Left lung (tissue), 10 donors: ENCODE results near the gene DIP2C. TPM values are rescaled to one million over a fixed set of nuclear protein-coding genes. Genes with fewer than 3 reads are reported as not detected.
A peak's percentile ranks its signal among the peaks of the same experiment; 100 is the strongest.

Experiments used
- ATAC-seq: fragments of 200-7000 bp; cut with Tn5 transposase; one replicate; pipeline ENCODE4 v1.9.1; 2020; ENCODE audit warnings: moderate library complexity
- DNase-seq, 4 donors: peaks; one replicate each; pipeline ENCODE4 v3.0.0-alpha.2; 2013 to 2020
- H3K27ac ChIP-seq, 2 donors: fragments of 200-600 bp; sonication (generic) in 1 of 2; one replicate each; pipeline versions ENCODE4 v1.5.0 to v1.8.0; 2020 to 2021
- H3K27me3 ChIP-seq, 2 donors: fragments of 200-600 bp; sonication (generic) in 1 of 2; one replicate each; pipeline versions ENCODE4 v1.5.0 to v1.8.0; 2020 to 2021
- H3K36me3 ChIP-seq, 2 donors: fragments of 200-600 bp; sonication (generic) in 1 of 2; one replicate each; pipeline versions ENCODE4 v1.5.0 to v1.8.0; 2020 to 2021
- H3K4me1 ChIP-seq, 2 donors: fragments of 200-600 bp; one replicate each; pipeline ENCODE4 v1.8.0; 2021
- H3K4me3 ChIP-seq, 2 donors: fragments of 200-600 bp; sonication (generic) in 1 of 2; one replicate each; pipeline versions ENCODE4 v1.5.0 to v1.8.0; 2020 to 2021; ENCODE audit warnings: mild to moderate bottlenecking in 1 of 2
- H3K9me3 ChIP-seq, 2 donors: fragments of 200-600 bp; sonication (generic) in 1 of 2; one replicate each; pipeline versions ENCODE4 v1.5.0 to v1.8.0; 2020 to 2021
- intact Hi-C, 2 donors: fragments of 100-400 bp; cut with DNase I; formaldehyde crosslinking; loops; one replicate each; pipeline versions ENCODE4 v1.11.2 to v1.14.2; 2022
- polyA plus RNA-seq, 6 donors: library from polyadenylated mRNA; unstranded; fragments of 120-200 nt; gene quantifications; one replicate each; pipeline ENCODE4 v1.2.1, GENCODE V29; 2013; ENCODE audit not compliant: insufficient read length in 6 of 6
- total RNA-seq, 2 donors: library from RNA; stranded (reverse); fragmentation: NEBNext Ultra II Directional; extraction: Animal tissue kit (Norgen Biotek cat#: 25700); gene quantifications; one replicate each; pipeline ENCODE4 v1.2.1, GENCODE V29; 2021
- TF ChIP-seq, protein P1 (sequence below), 2 donors: fragments of 200-600 bp; sonication (generic) in 1 of 2; IDR thresholded peaks; one replicate each; pipeline versions ENCODE4 v1.5.0 to v1.8.0; 2021; ENCODE audit warnings: antibody characterized with exemption in 2 of 2
- donor health status: DM: no; HTN: yes; CAD: no.
- donor health status: DM: no; HTN: no; CAD: no.

The DIP2C gene
- total and polyA plus RNA-seq, 8 donors: 10.5 to 22.5 (median 19.5) TPM

DNA sequence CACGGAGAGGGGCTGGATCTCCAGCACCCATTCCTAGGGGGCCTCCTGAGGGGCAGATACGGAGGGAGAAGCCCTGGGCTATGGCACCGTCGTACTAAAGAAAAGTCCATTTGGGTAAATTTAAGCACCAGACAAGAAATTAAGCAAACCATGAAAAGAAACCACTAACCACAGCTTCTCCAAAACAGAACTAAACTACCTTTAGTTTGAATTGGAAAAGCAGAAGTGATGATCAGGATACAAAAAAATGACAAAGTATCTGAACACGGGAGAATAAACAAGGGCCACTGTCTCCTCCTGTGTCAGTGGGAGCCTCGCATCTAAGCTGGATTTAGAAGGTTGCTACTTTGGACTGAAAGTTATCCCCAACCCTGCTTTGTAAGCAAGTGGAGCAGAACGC is 69.1 kb downstream of the DIP2C start:
- no peaks in the 10 kb centered on the region for H3K9me3 ChIP-seq
- intact Hi-C loops: no loop called here
- TF ChIP-seq, protein P1, sequence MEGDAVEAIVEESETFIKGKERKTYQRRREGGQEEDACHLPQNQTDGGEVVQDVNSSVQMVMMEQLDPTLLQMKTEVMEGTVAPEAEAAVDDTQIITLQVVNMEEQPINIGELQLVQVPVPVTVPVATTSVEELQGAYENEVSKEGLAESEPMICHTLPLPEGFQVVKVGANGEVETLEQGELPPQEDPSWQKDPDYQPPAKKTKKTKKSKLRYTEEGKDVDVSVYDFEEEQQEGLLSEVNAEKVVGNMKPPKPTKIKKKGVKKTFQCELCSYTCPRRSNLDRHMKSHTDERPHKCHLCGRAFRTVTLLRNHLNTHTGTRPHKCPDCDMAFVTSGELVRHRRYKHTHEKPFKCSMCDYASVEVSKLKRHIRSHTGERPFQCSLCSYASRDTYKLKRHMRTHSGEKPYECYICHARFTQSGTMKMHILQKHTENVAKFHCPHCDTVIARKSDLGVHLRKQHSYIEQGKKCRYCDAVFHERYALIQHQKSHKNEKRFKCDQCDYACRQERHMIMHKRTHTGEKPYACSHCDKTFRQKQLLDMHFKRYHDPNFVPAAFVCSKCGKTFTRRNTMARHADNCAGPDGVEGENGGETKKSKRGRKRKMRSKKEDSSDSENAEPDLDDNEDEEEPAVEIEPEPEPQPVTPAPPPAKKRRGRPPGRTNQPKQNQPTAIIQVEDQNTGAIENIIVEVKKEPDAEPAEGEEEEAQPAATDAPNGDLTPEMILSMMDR (IDR thresholded peaks at IDR 0.05): no peak
- ATAC-seq: no peak
- H3K27me3 ChIP-seq: peaks cover 0 to 29% of the 10 kb centered on the region in 2 donors
- no peak for DNase-seq
- H3K36me3 ChIP-seq: no peaks in the 10 kb centered on the region
- H3K4me3 ChIP-seq: no peak overlapping the region
- H3K4me1 ChIP-seq: peaks cover 12 to 13% of the 10 kb centered on the region in 2 donors
- H3K27ac ChIP-seq: no peak overlapping the region

DNA sequence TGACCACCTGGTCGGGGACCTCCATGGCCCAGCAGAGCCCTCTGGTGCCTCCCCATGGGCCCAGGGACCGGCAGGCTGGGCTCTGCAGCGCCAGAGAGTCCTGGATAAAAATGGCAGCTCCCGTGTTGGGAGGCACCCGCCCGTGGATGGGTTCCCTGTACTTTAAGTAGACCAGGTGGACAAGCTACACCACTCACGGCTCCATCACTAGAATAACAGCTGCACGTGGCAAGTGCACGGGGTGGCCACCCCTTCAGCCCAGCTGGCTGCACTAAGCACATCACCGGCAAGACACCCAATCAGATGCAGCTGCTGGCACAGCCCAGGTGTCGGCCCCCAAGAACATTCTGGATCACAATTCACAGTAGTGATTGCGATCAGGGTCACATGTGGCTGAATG is 69.8 kb downstream of the DIP2C start:
- peaks cover 12 to 13% of the 10 kb centered on the region in 2 donors for H3K4me1 ChIP-seq
- intact Hi-C loops: no loop called here
- no peak for ATAC-seq
- no peak overlapping the region for H3K27ac ChIP-seq
- TF ChIP-seq, protein P1 (IDR thresholded peaks at IDR 0.05): no peak
- no peak overlapping the region for H3K4me3 ChIP-seq
- H3K9me3 ChIP-seq: no peaks in the 10 kb centered on the region
- no peaks in the 10 kb centered on the region for H3K36me3 ChIP-seq
- peak in 1 of 4 donors; percentile 50 for DNase-seq
- H3K27me3 ChIP-seq: peaks cover 0 to 22% of the 10 kb centered on the region in 2 donors

DNA sequence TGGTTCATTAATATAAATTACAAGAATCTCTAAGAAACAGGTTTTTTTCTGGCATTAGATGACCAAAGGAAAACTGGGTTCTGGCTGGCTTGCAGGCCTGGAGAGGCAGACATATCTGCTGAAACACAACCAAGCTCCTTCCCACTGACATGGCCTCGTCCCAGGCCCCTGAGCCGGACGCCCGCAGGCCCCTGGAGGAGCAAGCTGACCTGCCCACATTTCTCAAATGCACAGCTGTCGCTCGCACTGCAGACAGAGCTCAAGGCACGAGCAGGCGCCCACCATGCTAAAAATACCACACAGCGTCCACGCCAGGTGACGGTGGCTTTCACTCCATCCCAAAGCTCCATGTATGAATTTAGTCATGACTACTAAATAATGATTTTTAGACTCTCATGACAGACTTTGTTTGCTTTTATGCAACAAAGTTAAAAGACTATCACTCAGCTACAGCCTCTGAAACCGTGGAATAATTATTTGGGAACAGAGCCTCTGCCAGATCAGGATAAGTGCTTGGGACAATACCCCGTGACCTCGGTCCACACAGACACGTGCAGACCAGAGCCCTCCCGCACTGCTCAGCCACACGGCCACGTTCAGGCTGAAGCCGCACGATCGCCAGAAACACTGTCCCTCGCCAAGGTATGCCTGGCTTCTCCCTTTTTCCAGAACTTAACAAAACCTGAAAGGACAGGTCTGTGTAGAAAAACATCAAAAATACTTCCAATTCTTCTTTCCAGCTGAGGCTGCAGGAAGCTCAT is 71.1 kb downstream of the DIP2C start:
- Histone ChIP-seq H3K4me1 (peaks cover 9 to 14% of the 10 kb centered on the region in 2 donors), H3K36me3 (no peaks in the 10 kb centered on the region), H3K9me3 (no peaks in the 10 kb centered on the region), H3K4me3 (no peak overlapping the region), H3K27ac (no peak overlapping the region), H3K27me3 (peaks cover 0 to 21% of the 10 kb centered on the region in 2 donors)
- intact Hi-C loops: no loop called here
- DNase-seq (peak in 1 of 4 donors; percentile 60), ATAC-seq (no peak)
- TF ChIP-seq, protein P1 (IDR thresholded peaks at IDR 0.05): no peak

DNA sequence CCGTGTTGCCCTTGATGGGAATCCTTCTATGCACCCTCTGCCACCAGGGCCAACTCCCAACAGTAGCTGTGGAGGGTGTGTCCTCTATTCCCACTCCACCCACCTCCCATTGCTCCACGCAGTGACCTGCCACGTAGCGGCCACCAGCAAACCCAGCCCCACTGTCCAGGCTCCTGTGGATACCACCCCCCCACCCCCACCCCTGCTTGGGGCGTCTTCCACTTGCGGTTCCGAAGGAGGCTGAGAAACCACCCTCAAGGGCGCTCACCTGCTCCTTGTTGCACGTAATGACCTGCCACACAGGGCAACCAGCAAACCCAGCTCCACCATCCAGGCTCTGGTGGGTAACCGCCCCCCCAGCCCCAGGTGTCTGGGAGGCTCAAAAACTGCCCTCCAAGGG is 72.0 kb downstream of the DIP2C start:
- H3K9me3 ChIP-seq: no peaks in the 10 kb centered on the region
- peaks cover 0 to 21% of the 10 kb centered on the region in 2 donors for H3K27me3 ChIP-seq
- TF ChIP-seq, protein P1 (IDR thresholded peaks at IDR 0.05): no peak
- intact Hi-C loops: no loop called here
- no peak overlapping the region for H3K4me3 ChIP-seq
- no peak for ATAC-seq
- peaks cover 9 to 14% of the 10 kb centered on the region in 2 donors for H3K4me1 ChIP-seq
- DNase-seq: peak in 1 of 4 donors; percentile 33
- no peak overlapping the region for H3K27ac ChIP-seq
- no peaks in the 10 kb centered on the region for H3K36me3 ChIP-seq

DNA sequence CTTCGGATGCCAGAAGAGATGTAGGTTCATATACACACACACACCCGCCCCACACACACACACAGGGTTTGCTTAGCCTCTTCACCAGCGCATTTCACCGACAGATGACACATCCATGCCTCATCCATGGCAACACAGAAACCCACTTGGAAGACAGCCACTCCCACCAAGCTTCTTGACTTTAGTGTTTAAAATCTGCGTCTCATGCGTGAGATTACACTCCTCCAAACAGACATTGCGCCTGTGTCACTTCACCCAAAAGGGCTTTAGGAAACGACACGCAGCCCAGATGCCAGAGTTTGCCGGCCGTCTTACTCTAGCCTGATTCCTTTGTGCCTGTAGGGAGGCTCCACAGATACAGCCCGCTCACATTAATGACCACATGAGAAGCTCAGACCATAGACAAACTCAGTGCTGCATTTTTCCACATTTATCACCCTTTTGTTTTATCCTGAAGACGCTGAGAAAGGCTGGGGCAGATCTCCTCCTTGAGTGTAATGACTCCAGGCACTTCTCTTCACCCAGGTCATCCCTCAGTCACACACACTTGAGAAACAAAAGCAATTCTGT is 73.8 kb downstream of the DIP2C start:
- no peak for DNase-seq
- Histone ChIP-seq H3K4me3 (no peak overlapping the region), H3K27me3 (peaks cover 0 to 21% of the 10 kb centered on the region in 2 donors), H3K27ac (no peak overlapping the region), H3K4me1 (peaks cover 9 to 14% of the 10 kb centered on the region in 2 donors), H3K36me3 (no peaks in the 10 kb centered on the region), H3K9me3 (no peaks in the 10 kb centered on the region)
- ATAC-seq: no peak
- TF ChIP-seq, protein P1 (IDR thresholded peaks at IDR 0.05): no peak
- intact Hi-C loops: no loop called here
